ENCODE measurements around the gene RAMP3. TPM values are rescaled to one million over a fixed set of nuclear protein-coding genes. Genes with fewer than 3 reads are reported as not detected.
A peak's percentile ranks its signal among the peaks of the same experiment; 100 is the strongest.

RAMP3 gene
- polyA plus RNA-seq, 3 donors, result not detected

- Mint-ChIP-seq H3K36me3 (no peaks in the 10 kb centered on the region), H3K27ac (no peak overlapping the region), H3K4me1 (no peaks in the 10 kb centered on the region), H3K4me3 (no peak overlapping the region), H3K27me3 (ENCODE audit: low read depth in 3 of 3) (peaks cover 11 to 24% (median 15%) of the 10 kb centered on the region in 3 donors), H3K9me3 (no peaks in the 10 kb centered on the region)
- no peaks in the 10 kb centered on the region for H3K79me2 ChIP-seq (ENCODE audit: insufficient read depth, low read length)
- WGBS (ENCODE audit: insufficient coverage), result 92% methylated on average over 13 of the region's 19 CpGs
- DNase-seq, result no peak
- no peak for TF ChIP-seq CTCF (IDR thresholded peaks at IDR 0.05)
- peak overlapping the region; percentile 4 for H3K9ac ChIP-seq (ENCODE audit: insufficient read depth, low read length, poor library complexity, severe bottlenecking)
- H2AFZ ChIP-seq (ENCODE audit: insufficient read depth, low read depth, low read length, poor library complexity, severe bottlenecking), result no peak overlapping the region
- intact Hi-C loops (cut with micrococcal nuclease), result no loop called here
- no peaks in the 10 kb centered on the region for H3K4me1 ChIP-seq (ENCODE audit: control insufficient read depth in 1 of 2, insufficient read depth in 2 of 2, low read length in 2 of 2)
- no peak overlapping the region for H3K4me3 ChIP-seq (replicated peaks in 1 of 3; ENCODE audit: low read depth in 2 of 3, low read length in 3 of 3)
- no peaks in the 10 kb centered on the region for H3K36me3 ChIP-seq (replicated peaks in 1 of 2; ENCODE audit: control insufficient read depth in 1 of 2, insufficient read depth in 2 of 2, low read length in 2 of 2)
- no peaks in the 10 kb centered on the region for H4K20me1 ChIP-seq (ENCODE audit: insufficient read depth, low read length)
- H3K4me2 ChIP-seq (replicated peaks; ENCODE audit: extremely low read depth, low read length, poor library complexity, severe bottlenecking), result no peak overlapping the region
- no peaks in the 10 kb centered on the region for H3K27me3 ChIP-seq (ENCODE audit: control insufficient read depth in 2 of 2, insufficient read depth in 2 of 2, low read length in 2 of 2)
- H3K27ac ChIP-seq (ENCODE audit: low read depth in 1 of 2, low read length in 2 of 2), result no peak overlapping the region
- no peaks in the 10 kb centered on the region for H3K9me3 ChIP-seq (replicated peaks in 1 of 2; ENCODE audit: control insufficient read depth in 1 of 2, insufficient read depth in 1 of 2, low read length in 2 of 2)
Measured at GRCh38 chr7:45176886-45177731, 19.5 kb downstream of the RAMP3 start.

DNA sequence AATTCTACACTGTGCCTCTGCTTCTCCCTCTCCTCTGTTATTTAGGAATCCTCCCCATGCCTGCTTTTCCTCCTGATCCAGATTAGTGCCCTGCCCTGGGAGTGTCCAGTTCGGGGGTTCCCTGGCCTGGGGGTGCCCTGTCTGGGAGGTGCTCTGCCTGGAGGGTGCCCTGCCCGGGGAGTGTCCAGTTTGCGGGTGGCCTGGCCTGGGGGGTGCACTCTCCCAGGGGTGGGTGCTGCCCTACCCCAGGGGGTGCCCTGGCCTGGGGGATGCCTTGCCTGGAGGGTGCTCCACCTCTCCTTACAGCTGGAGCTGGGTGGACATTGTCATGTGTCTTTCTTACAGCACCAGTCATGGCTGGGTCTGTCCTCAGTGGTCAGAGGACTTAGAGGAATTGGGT, 20.2 kb downstream of the RAMP3 start:
- intact Hi-C loops (cut with micrococcal nuclease), result no loop called here
- H2AFZ ChIP-seq (ENCODE audit: insufficient read depth, low read depth, low read length, poor library complexity, severe bottlenecking), result no peak overlapping the region
- H3K4me3 Mint-ChIP-seq, result no peak overlapping the region
- no peaks in the 10 kb centered on the region for H3K27me3 ChIP-seq (ENCODE audit: control insufficient read depth in 2 of 2, insufficient read depth in 2 of 2, low read length in 2 of 2)
- no peaks in the 10 kb centered on the region for H3K36me3 Mint-ChIP-seq
- no peaks in the 10 kb centered on the region for H3K4me1 ChIP-seq (ENCODE audit: control insufficient read depth in 1 of 2, insufficient read depth in 2 of 2, low read length in 2 of 2)
- no peaks in the 10 kb centered on the region for H4K20me1 ChIP-seq (ENCODE audit: insufficient read depth, low read length)
- no peak overlapping the region for H3K4me2 ChIP-seq (replicated peaks; ENCODE audit: extremely low read depth, low read length, poor library complexity, severe bottlenecking)
- H3K4me1 Mint-ChIP-seq, result no peaks in the 10 kb centered on the region
- no peak overlapping the region for H3K4me3 ChIP-seq (replicated peaks in 1 of 3; ENCODE audit: low read depth in 2 of 3, low read length in 3 of 3)
- peak overlapping the region; percentile 4 for H3K9ac ChIP-seq (ENCODE audit: insufficient read depth, low read length, poor library complexity, severe bottlenecking)
- no peaks in the 10 kb centered on the region for H3K79me2 ChIP-seq (ENCODE audit: insufficient read depth, low read length)
- no peak for DNase-seq
- no peaks in the 10 kb centered on the region for H3K9me3 Mint-ChIP-seq
- H3K9me3 ChIP-seq (replicated peaks in 1 of 2; ENCODE audit: control insufficient read depth in 1 of 2, insufficient read depth in 1 of 2, low read length in 2 of 2), result no peaks in the 10 kb centered on the region
- no peaks in the 10 kb centered on the region for H3K36me3 ChIP-seq (replicated peaks in 1 of 2; ENCODE audit: control insufficient read depth in 1 of 2, insufficient read depth in 2 of 2, low read length in 2 of 2)
- no peak overlapping the region for H3K27ac Mint-ChIP-seq
- no peak for TF ChIP-seq CTCF (IDR thresholded peaks at IDR 0.05)
- no CpG with 5 or more reads among the region's 3 CpGs for WGBS (ENCODE audit: insufficient coverage)
- peaks cover 15 to 24% (median 16%) of the 10 kb centered on the region in 3 donors for H3K27me3 Mint-ChIP-seq (ENCODE audit: low read depth in 3 of 3)
- H3K27ac ChIP-seq (ENCODE audit: low read depth in 1 of 2, low read length in 2 of 2), result no peak overlapping the region
